H9 (cell line): ENCODE data around the gene SLC9A9. TPM values are rescaled to one million over a fixed set of nuclear protein-coding genes. Genes with fewer than 3 reads are reported as not detected.

Source experiments
- DNase-seq: peaks from one replicate; pipeline ENCODE4 v3.0.0-alpha.2; 2017
- H2AFZ ChIP-seq: one replicate; pipeline ENCODE4 v1.6.1; 2013; ENCODE audit warnings: mild to moderate bottlenecking, low read length, control low read depth, moderate library complexity
- H2AK5ac ChIP-seq: 2 replicates; pipeline ENCODE4 v1.6.1; 2013; ENCODE audit warnings: low read length, control low read depth, mixed read lengths; ENCODE audit not compliant: insufficient read length
- H2BK120ac ChIP-seq: one replicate; pipeline ENCODE4 v1.6.1; 2013; ENCODE audit warnings: low read depth, mild to moderate bottlenecking, low read length, control low read depth, inconsistent platforms; ENCODE audit not compliant: poor library complexity, severe bottlenecking
- H2BK12ac ChIP-seq: 2 replicates; pipeline ENCODE4 v1.6.1; 2013; ENCODE audit warnings: low read length, control low read depth, mixed read lengths, low read depth; ENCODE audit not compliant: insufficient read length
- H2BK15ac ChIP-seq: 2 replicates; pipeline ENCODE4 v1.6.1; 2013; ENCODE audit warnings: low read depth, low read length, control low read depth
- H2BK20ac ChIP-seq: one replicate; pipeline ENCODE4 v1.6.1; 2013; ENCODE audit warnings: low read depth, mild to moderate bottlenecking, low read length, control low read depth, inconsistent platforms; ENCODE audit not compliant: poor library complexity, severe bottlenecking
- H2BK5ac ChIP-seq: 2 replicates; pipeline ENCODE4 v1.6.1; 2013; ENCODE audit warnings: low read length, control low read depth, mixed read lengths; ENCODE audit not compliant: insufficient read length
- H3K14ac ChIP-seq: 2 replicates; pipeline ENCODE4 v1.6.1; 2013; ENCODE audit warnings: low read length, control low read depth; ENCODE audit not compliant: insufficient read depth
- H3K18ac ChIP-seq: 2 replicates; pipeline ENCODE4 v1.6.1; 2013; ENCODE audit warnings: low read depth, mild to moderate bottlenecking, mixed read lengths, low read length, control low read depth; ENCODE audit not compliant: insufficient read length
- H3K23ac ChIP-seq: 2 replicates; pipeline ENCODE4 v1.6.1; 2013; ENCODE audit warnings: low read length, control low read depth, mixed read lengths, low read depth; ENCODE audit not compliant: insufficient read length
- H3K23me2 ChIP-seq: 2 replicates; pipeline ENCODE4 v1.6.1; 2013; ENCODE audit warnings: low read depth, mild to moderate bottlenecking, mixed read lengths, low read length, control low read depth; ENCODE audit not compliant: insufficient read length, poor library complexity, severe bottlenecking
- H3K27ac ChIP-seq: 2 replicates; pipeline ENCODE4 v1.5.1; 2013; ENCODE audit warnings: low read length, control low read depth, mixed read lengths, low read depth; ENCODE audit not compliant: insufficient read length
- H3K27me3 ChIP-seq: 2 replicates; pipeline ENCODE4 v1.6.1; 2013; ENCODE audit warnings: low read length, control low read depth, inconsistent platforms; ENCODE audit not compliant: insufficient read depth
- H3K4ac ChIP-seq: 2 replicates; pipeline ENCODE4 v1.6.1; 2013; ENCODE audit warnings: low read depth, mild to moderate bottlenecking, control low read depth, inconsistent platforms, low read length, moderate library complexity
- H3K4me1 ChIP-seq: 2 replicates; pipeline ENCODE4 v1.6.1; 2013; ENCODE audit warnings: low read length, control low read depth, inconsistent platforms; ENCODE audit not compliant: insufficient read depth
- H3K4me2 ChIP-seq: 2 replicates; pipeline ENCODE4 v1.6.1; 2013; ENCODE audit warnings: low read length, control low read depth, mixed read lengths; ENCODE audit not compliant: insufficient read length, insufficient read depth
- H3K56ac ChIP-seq: 2 replicates; pipeline ENCODE4 v1.6.1; 2013; ENCODE audit warnings: low read depth, mild to moderate bottlenecking, mixed read lengths, low read length, control low read depth; ENCODE audit not compliant: insufficient read length
- H3K79me1 ChIP-seq: 2 replicates; pipeline ENCODE4 v1.6.1; 2013; ENCODE audit warnings: low read depth, mild to moderate bottlenecking, moderate library complexity, low read length, control low read depth, inconsistent platforms; ENCODE audit not compliant: insufficient read depth, poor library complexity, severe bottlenecking
- H3K79me2 ChIP-seq: 2 replicates; pipeline ENCODE4 v1.6.1; 2013; ENCODE audit warnings: low read length, control low read depth, inconsistent platforms; ENCODE audit not compliant: insufficient read depth
- H3K9ac ChIP-seq: 2 replicates; pipeline ENCODE4 v1.6.1; 2013; ENCODE audit warnings: low read length, control low read depth, mixed read lengths; ENCODE audit not compliant: insufficient read length; ENCODE audit errors: extremely low read depth
- H3K9me3 ChIP-seq: one replicate; pipeline ENCODE4 v1.6.1; 2013; ENCODE audit warnings: low read depth, low read length, inconsistent platforms; ENCODE audit not compliant: control insufficient read depth
- H3T11ph ChIP-seq: one replicate; pipeline ENCODE4 v1.6.1; 2013; ENCODE audit warnings: mild to moderate bottlenecking, low read length, control low read depth, inconsistent platforms
- H4K20me1 ChIP-seq: one replicate; pipeline ENCODE4 v1.6.1; 2013; ENCODE audit not compliant: control insufficient read depth, insufficient read length, insufficient read depth
- H4K5ac ChIP-seq: 2 replicates; pipeline ENCODE4 v1.6.1; 2013; ENCODE audit warnings: low read depth, mild to moderate bottlenecking, mixed read lengths, low read length, control low read depth; ENCODE audit not compliant: insufficient read length
- H4K8ac ChIP-seq: replicated peaks from 2 replicates; pipeline ENCODE4 v1.6.1; 2013; ENCODE audit warnings: low read length, control low read depth, mixed read lengths, low read depth; ENCODE audit not compliant: insufficient read length
- H4K91ac ChIP-seq: 2 replicates; pipeline ENCODE4 v1.6.1; 2013; ENCODE audit warnings: low read depth, mild to moderate bottlenecking, moderate library complexity, mixed read lengths, low read length, control low read depth; ENCODE audit not compliant: insufficient read length
- H3K27ac Mint-ChIP-seq, 3 experiments: 2 replicates in 2 of 3; 3 replicates in 1 of 3; pipeline ENCODE4 v1.8.0; 2020 to 2021; ENCODE audit warnings: mixed read lengths in 3 of 3, mild to moderate bottlenecking in 1 of 3, moderate library complexity in 1 of 3
- H3K27me3 Mint-ChIP-seq: 2 replicates; pipeline ENCODE4 v1.8.0; 2021; ENCODE audit warnings: low read depth, mild to moderate bottlenecking, moderate library complexity, mixed read lengths
- H3K36me3 Mint-ChIP-seq, 3 experiments: 2 replicates in 2 of 3; 3 replicates in 1 of 3; pipeline ENCODE4 v1.8.0; 2020 to 2021; ENCODE audit warnings: low read depth in 3 of 3, mixed read lengths in 3 of 3; ENCODE audit not compliant: insufficient read depth in 1 of 3
- H3K4me1 Mint-ChIP-seq, 2 experiments: 2 replicates each; pipeline ENCODE4 v1.8.0; 2020; ENCODE audit warnings: mixed read lengths in 2 of 2
- H3K4me3 Mint-ChIP-seq, 2 experiments: 2 replicates in 1 of 2; 3 replicates in 1 of 2; pipeline ENCODE4 v1.8.0; 2020 to 2021; ENCODE audit warnings: mild to moderate bottlenecking in 2 of 2, mixed read lengths in 2 of 2, moderate library complexity in 1 of 2
- H3K9me3 Mint-ChIP-seq, 2 experiments: 2 replicates in 1 of 2; 3 replicates in 1 of 2; pipeline ENCODE4 v1.8.0; 2020; ENCODE audit warnings: mild to moderate bottlenecking in 2 of 2, mixed read lengths in 2 of 2, moderate library complexity in 1 of 2
- WGBS: extraction: QIAGEN DNeasy Blood & Tissue Kit; methylation state at CpG from one replicate; pipeline ENCODE4 v1.1.7; 2013; ENCODE audit warnings: missing lambda C conversion rate, low lambda C conversion rate, mixed read lengths; ENCODE audit not compliant: insufficient read length; ENCODE audit errors: extremely low coverage; 5-methylcytosine and 5-hydroxymethylcytosine counted together
- total RNA-seq: library from RNA; stranded (reverse); gene quantifications from 2 replicates; pipeline ENCODE4 v1.2.1, GENCODE V29; 2021
- TF ChIP-seq, protein P1 (sequence below): fragments of 200-600 bp; sonication (generic); conservative IDR thresholded peaks from 3 replicates; pipeline ENCODE4 v1.8.0; 2021; ENCODE audit warnings: antibody characterized with exemption, mild to moderate bottlenecking

The SLC9A9 gene
- total RNA-seq, 1 experiment from 2014 or later: 0.35 TPM

DNA sequence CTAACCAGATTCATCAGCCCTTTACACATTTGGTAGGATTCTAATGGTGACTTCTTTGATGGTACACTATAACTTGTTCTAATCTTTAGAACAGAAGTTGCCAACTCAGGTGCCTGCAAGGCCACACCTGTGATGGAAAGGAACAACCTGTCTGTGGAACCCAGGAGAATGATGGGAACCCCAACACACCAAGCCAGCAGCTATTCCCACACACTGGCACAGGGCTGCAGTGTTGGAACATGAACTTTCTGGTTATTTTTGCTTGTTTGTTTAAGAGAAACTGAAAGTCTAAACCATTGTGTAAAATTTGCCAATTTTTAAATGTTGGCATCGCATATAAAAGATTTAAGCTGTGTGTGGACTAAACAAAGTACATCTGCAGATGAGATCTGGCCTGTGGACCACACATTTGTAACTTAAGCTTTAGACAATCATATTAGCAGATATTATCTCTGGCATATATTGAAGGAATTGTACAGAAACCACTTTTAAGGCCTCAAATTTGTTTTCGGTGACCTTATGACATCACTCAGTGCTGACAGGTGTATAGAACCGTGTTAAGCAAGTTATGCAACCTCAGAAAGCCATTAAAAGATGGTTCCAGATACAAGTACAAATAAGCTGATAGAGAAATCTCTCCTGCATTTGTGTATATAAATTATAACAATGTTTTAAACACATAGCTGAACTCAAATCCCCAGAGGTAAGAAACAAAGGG, 242.9 kb downstream of the SLC9A9 start:
- H3K79me2 ChIP-seq: no peaks in the 10 kb centered on the region; the same call in 1 of the 2 replicates
- H3K4me2 ChIP-seq: no peak overlapping the region
- no peak overlapping the region for H3K27ac Mint-ChIP-seq
- H3K9me3 Mint-ChIP-seq: no peaks in the 10 kb centered on the region
- H2BK15ac ChIP-seq: no peak overlapping the region
- H3K23ac ChIP-seq: no peak overlapping the region
- no peaks in the 10 kb centered on the region for H3K23me2 ChIP-seq
- no peak overlapping the region for H2BK12ac ChIP-seq
- no peak overlapping the region for H2AK5ac ChIP-seq
- no peak overlapping the region for H4K5ac ChIP-seq
- H3K4me1 ChIP-seq: no peaks in the 10 kb centered on the region; the same call in 1 of the 2 replicates
- H3K36me3 Mint-ChIP-seq: no peaks in the 10 kb centered on the region
- no peak overlapping the region for H2AFZ ChIP-seq
- DNase-seq: no peak
- H3K9me3 ChIP-seq: no peaks in the 10 kb centered on the region
- no peak overlapping the region for H3K4me3 Mint-ChIP-seq
- no peak overlapping the region for H3K56ac ChIP-seq
- no peaks in the 10 kb centered on the region for H3K27me3 ChIP-seq
- no peaks in the 10 kb centered on the region for H3K27me3 Mint-ChIP-seq
- H4K91ac ChIP-seq: no peak overlapping the region
- no peaks in the 10 kb centered on the region for H4K20me1 ChIP-seq
- TF ChIP-seq, protein P1, sequence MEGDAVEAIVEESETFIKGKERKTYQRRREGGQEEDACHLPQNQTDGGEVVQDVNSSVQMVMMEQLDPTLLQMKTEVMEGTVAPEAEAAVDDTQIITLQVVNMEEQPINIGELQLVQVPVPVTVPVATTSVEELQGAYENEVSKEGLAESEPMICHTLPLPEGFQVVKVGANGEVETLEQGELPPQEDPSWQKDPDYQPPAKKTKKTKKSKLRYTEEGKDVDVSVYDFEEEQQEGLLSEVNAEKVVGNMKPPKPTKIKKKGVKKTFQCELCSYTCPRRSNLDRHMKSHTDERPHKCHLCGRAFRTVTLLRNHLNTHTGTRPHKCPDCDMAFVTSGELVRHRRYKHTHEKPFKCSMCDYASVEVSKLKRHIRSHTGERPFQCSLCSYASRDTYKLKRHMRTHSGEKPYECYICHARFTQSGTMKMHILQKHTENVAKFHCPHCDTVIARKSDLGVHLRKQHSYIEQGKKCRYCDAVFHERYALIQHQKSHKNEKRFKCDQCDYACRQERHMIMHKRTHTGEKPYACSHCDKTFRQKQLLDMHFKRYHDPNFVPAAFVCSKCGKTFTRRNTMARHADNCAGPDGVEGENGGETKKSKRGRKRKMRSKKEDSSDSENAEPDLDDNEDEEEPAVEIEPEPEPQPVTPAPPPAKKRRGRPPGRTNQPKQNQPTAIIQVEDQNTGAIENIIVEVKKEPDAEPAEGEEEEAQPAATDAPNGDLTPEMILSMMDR: no peak
- H4K8ac ChIP-seq: no peak overlapping the region
- peaks cover 16% of the 10 kb centered on the region in 2 experiments for H3K4me1 Mint-ChIP-seq
- no peak overlapping the region for H2BK120ac ChIP-seq
- no peak overlapping the region for H3K4ac ChIP-seq
- no CpG with 5 or more reads among the region's 3 CpGs for WGBS
- no peak overlapping the region for H3K27ac ChIP-seq
- no peak overlapping the region for H3K18ac ChIP-seq
- no peak overlapping the region for H3T11ph ChIP-seq
- no peak overlapping the region for H2BK5ac ChIP-seq
- H3K9ac ChIP-seq: no peak overlapping the region
- H2BK20ac ChIP-seq: no peak overlapping the region
- no peak overlapping the region for H3K14ac ChIP-seq
- no peaks in the 10 kb centered on the region for H3K79me1 ChIP-seq
